ENCODE results near the gene TOR4A.

DNA sequence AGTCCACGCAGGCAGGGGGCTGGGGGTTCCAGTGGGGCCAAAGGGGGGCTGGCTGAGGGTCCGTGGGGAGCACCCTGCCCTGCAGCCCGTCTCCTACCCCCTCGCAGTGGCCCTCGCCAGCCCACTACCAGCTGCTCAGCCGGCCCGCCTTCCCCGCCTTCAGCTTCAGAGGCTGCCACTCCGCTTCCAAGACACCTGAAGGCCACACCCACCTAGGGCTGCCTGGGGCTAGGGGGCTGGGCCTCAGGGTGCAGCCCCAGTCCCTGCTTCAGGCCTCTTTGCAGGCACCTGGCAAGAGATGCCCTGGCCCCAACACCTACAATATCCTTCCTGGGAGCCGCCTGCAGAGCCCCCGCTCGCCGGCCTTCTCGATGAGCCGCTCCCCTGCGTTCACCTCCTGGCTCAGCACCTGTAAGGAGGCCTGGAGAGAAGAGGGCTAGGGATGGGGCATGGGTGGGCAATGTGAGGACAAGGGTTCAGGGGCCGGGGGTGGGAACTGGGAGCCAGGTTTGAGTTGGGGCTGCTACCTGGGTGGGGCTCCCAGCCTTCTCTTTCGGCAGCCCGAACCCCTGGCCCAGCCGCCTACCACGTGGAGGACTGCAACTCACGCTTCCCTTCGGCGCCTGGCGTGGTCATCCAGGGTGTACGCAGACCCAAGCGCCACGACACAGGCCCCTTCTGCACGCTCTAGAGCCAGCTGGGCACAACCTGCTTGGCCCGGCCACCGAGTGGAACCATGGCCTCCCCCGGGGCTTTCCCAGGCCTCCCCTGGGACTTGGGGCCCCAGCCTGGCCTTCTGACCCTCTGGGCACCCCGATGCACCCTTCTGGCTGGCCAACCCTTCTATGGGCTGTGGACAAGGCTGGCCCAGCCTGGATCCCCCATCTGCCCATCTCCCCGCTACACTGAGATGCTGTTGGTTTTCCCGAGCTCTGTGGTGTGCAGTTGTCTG, 24.7 kb upstream of the TOR4A start:
- TF ChIP-seq CTCF (conservative IDR thresholded peaks at IDR 0.05; ENCODE audit: low read length) (no peak), EZH2phosphoT487 (IDR thresholded peaks at IDR 0.05; ENCODE audit: borderline replicate concordance, low read depth, low read length) (no peak)
